RCC 7860 (cell line): ENCODE measurements around the gene PPM1N.

Source experiments
- DNase-seq: peaks from one replicate; pipeline ENCODE4 v3.0.0-alpha.2; 2015; ENCODE audit warnings: low spot score
- FAIRE-seq: peaks from 2 replicates; lab custom pipeline; 2012; peaks lifted over from hg19 to GRCh38; lab: Jason Lieb, UNC

PPM1N gene

DNA sequence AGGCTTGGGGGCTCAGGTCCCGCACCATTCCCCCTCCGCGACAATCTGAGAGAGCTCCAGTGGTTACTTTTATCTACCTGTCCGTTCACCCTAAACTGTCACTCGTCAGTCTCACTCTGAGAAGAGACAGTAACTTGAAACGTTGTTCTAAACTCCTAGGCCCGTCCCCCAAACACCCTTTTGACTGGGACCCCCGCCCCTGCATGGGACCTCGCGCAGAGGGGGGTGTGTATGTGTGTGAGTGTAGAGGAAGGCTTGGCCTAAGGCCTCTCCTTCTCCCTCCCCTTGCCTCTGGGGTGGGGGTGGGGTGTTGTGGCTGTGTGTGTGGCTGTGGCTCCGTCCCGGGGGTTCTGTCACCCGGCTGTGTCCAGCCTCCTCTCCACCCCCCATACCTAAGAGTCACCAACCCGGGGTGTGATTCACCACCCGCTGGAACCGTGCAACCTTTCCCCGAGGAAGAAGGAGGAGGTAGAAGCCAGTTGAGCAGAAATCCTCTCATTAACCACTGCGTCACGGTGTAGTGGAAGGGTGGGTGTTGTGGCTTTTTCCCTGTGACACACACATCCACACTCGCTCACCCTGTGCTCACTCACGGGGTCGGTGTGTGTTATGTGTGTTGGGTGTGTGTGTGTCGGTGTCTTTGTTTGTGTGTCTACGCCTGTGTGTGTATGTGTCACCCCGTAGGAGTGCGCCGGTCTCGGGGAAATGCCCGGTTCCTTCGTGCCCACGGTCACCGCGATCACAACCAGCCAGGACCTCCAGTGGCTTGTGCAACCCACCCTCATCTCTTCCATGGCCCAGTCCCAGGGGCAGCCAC lies 28.1 kb upstream of the PPM1N start:
- DNase-seq (peak; percentile 94), FAIRE-seq (peak; percentile 89)

DNA sequence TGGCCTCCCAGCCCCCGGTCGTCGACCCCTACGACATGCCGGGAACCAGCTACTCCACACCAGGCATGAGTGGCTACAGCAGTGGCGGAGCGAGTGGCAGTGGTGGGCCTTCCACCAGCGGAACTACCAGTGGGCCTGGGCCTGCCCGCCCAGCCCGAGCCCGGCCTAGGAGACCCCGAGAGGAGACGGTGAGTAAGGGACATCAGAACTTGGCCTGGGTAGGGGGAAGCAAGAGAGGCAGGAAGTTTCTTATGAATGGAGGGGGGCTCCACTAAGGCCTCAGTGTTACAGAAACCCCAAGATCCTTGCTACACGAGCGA lies 27.5 kb upstream of the PPM1N start:
- no peak for DNase-seq
- FAIRE-seq, result no peak

DNA sequence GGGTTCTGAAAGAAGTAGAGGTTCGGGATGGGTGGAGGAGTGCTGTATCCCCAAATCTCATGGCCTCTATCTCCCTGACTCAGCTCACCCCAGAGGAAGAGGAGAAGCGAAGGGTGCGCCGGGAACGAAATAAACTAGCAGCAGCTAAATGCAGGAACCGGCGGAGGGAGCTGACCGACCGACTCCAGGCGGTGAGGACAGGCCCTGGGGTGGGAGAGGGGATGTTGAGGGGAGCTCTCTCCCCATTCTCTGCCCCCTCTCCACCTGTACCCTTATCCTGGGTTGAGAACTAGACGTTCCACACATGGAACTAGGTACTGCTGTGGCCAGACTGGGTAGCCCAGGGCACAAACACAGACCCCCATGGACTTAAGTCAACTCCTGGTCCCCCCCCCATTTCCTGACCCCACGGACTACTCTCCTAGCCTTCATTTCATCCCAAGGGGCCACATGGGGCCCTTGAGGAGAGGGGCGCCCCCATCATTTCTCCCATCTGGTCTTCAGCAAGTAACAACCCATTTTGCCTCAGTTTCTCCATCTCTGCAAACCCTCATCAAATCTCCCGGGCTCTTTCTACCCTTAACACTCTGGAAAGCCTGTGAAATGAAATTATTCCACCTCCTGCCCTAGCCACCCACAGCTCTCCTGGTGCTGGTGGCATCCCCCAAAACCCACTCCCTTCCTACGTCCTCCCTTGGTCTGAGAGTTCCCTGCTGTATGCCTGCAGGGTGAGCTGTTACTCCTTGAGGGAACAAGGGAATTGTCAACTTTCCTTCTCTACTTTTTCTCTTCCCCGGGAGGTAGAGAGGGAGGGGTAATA lies 26.9 kb upstream of the PPM1N start:
- no peak for FAIRE-seq
- DNase-seq, result no peak

DNA sequence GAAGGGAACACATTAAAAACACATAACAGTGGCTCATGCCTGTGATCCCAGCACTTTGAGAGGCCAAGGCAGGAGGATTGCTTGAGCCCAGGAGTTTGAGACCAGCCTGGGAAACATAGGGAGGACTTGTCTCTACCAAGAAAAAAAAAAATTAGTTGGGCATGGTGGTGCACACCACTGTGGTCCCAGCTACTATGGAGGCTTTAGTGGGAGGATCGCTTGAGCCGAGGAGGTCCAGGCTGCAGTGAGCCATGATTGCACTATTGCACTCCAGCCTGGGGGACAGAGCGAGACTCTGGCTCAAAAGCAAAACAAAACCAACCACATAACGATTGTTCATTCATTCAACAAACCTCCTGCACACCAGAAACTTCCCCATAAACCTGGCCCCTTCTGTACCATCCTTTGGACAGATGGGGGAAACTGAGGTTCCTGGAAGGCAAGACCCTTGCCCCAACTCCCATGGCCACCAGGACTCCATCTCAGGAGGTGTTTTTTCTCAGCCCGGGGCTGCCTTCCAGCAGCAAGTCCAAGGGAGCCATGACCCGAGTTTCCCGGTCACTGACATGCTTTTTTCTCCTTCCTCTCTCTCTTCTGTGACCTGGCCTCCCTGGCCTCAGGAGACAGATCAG lies 26.2 kb upstream of the PPM1N start:
- FAIRE-seq, result no peak
- DNase-seq, result no peak

DNA sequence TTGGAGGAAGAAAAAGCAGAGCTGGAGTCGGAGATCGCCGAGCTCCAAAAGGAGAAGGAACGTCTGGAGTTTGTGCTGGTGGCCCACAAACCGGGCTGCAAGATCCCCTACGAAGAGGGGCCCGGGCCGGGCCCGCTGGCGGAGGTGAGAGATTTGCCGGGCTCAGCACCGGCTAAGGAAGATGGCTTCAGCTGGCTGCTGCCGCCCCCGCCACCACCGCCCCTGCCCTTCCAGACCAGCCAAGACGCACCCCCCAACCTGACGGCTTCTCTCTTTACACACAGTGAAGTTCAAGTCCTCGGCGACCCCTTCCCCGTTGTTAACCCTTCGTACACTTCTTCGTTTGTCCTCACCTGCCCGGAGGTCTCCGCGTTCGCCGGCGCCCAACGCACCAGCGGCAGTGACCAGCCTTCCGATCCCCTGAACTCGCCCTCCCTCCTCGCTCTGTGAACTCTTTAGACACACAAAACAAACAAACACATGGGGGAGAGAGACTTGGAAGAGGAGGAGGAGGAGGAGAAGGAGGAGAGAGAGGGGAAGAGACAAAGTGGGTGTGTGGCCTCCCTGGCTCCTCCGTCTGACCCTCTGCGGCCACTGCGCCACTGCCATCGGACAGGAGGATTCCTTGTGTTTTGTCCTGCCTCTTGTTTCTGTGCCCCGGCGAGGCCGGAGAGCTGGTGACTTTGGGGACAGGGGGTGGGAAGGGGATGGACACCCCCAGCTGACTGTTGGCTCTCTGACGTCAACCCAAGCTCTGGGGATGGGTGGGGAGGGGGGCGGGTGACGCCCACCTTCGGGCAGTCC lies 25.5 kb upstream of the PPM1N start:
- DNase-seq, result no peak
- no peak for FAIRE-seq

DNA sequence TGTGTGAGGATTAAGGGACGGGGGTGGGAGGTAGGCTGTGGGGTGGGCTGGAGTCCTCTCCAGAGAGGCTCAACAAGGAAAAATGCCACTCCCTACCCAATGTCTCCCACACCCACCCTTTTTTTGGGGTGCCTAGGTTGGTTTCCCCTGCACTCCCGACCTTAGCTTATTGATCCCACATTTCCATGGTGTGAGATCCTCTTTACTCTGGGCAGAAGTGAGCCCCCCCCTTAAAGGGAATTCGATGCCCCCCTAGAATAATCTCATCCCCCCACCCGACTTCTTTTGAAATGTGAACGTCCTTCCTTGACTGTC lies 24.9 kb upstream of the PPM1N start:
- FAIRE-seq, result no peak
- no peak for DNase-seq

DNA sequence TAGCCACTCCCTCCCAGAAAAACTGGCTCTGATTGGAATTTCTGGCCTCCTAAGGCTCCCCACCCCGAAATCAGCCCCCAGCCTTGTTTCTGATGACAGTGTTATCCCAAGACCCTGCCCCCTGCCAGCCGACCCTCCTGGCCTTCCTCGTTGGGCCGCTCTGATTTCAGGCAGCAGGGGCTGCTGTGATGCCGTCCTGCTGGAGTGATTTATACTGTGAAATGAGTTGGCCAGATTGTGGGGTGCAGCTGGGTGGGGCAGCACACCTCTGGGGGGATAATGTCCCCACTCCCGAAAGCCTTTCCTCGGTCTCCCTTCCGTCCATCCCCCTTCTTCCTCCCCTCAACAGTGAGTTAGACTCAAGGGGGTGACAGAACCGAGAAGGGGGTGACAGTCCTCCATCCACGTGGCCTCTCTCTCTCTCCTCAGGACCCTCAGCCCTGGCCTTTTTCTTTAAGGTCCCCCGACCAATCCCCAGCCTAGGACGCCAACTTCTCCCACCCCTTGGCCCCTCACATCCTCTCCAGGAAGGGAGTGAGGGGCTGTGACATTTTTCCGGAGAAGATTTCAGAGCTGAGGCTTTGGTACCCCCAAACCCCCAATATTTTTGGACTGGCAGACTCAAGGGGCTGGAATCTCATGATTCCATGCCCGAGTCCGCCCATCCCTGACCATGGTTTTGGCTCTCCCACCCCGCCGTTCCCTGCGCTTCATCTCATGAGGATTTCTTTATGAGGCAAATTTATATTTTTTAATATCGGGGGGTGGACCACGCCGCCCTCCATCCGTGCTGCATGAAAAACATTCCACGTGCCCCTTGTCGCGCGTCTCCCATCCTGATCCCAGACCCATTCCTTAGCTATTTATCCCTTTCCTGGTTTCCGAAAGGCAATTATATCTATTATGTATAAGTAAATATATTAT lies 24.3 kb upstream of the PPM1N start:
- DNase-seq (no peak), FAIRE-seq (no peak)

DNA sequence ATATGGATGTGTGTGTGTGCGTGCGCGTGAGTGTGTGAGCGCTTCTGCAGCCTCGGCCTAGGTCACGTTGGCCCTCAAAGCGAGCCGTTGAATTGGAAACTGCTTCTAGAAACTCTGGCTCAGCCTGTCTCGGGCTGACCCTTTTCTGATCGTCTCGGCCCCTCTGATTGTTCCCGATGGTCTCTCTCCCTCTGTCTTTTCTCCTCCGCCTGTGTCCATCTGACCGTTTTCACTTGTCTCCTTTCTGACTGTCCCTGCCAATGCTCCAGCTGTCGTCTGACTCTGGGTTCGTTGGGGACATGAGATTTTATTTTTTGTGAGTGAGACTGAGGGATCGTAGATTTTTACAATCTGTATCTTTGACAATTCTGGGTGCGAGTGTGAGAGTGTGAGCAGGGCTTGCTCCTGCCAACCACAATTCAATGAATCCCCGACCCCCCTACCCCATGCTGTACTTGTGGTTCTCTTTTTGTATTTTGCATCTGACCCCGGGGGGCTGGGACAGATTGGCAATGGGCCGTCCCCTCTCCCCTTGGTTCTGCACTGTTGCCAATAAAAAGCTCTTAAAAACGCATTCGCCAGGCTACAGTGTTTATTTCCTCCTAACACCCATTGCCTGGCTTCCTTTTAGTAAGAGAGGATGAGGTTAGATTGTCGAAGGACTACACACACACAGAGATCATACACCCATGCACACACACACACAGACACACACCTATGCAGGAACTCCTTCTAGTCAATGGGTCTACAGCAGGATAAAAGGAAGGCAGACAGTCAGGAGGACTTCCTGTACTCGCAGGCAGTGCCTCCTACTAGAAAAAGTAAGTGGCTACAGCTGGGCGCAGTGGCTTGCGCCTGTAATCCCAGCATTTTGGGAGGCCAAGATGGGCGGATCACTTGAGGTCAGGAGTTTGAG lies 23.4 kb upstream of the PPM1N start:
- FAIRE-seq, result no peak

DNA sequence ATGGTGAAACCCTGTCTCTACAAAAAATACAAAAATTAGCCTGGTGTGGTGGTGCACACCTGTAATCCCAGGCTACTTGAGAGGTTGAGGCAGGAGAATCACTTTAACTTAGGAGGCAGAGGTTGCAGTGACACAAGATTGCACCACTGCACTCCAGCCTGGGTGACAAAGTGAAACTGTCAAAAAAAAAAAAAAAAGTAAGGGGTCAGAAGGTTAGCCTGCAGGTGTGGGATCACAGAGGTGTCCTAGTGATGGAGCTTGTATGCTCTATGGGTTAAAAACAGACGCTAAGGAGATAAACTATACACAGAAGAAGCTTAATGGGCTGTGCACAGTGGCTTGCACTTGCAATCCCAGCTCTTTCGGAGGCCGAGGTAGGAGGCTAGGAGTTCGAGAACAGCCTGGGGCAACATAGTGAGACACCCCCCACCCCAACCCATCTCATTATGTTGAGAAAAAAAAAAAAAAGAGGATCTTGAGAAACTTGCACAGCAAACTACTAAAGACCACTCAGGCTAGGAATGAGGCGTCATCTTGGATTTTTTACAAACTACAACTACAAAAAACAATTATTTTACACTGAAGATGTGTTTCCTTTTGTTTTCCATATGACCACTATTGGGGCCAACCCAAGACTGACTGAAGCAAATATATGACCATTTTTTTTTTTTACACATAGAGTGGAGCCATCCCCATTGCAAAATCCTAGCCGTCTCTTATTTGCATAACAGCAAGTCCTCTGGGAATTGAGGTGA lies 22.5 kb upstream of the PPM1N start:
- no peak for FAIRE-seq
- no peak for DNase-seq

More for the DNA sequence above, 23.4 kb upstream of the PPM1N start:
- DNase-seq, result no peak

DNA sequence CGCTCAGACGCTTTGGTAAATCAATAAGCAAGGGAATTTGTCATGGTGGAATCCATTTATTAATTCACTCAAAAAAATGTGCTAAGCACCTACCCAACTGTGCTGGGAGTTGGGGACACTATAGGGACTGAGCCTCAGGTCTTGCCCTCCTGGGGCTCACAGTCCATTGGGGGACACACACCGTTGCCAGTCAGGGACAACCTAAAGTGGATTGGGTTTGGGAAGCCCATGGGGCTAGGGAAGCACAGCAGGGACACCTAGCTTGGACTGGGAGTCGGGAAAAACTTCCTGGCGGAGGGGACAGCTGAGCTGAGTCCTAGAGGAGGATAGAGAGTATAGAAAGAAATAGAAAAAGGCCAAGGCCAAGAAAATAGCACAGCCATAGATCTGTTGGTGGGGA lies 21.9 kb upstream of the PPM1N start:
- FAIRE-seq (no peak), DNase-seq (no peak)

DNA sequence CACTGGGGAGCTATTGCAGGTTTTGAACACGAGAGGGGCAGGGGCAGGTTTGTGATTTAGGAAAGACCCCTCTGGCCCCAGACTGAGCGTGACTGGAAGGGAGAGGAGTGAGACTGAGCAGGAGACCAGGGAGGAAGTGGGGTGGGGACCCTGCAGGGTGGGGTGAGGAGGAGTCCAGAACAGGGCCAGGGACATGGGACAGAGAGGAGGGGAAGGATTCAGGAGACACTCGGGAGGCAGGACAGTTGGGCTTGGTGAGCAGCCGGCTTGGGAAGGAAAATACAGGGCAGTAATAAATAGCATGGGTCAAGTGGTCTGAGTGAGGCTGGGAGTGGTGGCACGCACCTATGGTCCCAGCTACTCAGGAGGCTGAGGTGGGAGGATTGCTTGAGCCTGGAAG lies 21.1 kb upstream of the PPM1N start:
- FAIRE-seq, result no peak
- DNase-seq, result no peak

DNA sequence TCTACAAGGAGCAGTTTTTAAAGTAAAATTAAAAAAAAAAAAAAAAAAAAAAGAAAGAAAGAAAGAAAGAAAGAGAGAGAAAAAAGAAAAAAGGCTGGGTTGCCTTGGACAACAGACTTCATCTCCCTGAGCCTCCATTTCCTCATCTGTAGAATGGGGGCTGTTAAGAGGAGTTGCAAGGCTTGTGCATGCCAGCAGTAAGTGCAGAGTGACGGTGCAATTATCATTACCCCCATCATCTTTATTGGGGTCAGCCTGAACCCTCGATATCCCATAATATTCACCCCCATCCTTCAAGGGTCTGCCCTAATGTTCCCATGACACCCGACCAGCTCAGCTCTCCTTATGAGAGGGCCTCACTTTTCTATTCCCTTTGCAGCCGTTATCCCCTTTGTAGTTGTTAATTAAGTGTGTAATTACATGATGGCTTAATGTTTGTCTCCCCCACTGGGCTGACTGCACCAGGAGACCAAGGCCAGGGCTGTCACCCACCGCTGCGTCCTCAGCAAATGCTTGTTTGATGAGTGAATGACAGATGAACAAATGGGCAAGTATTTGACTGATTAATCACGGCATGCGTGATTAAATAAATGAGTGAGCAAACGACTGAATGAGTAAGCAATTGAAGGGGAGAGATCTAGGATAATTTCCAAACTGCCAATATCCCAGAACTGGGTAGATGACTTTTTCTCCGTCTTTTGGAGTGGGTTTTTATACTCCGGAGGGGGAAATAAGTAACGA lies 20.4 kb upstream of the PPM1N start:
- no peak for FAIRE-seq

DNA sequence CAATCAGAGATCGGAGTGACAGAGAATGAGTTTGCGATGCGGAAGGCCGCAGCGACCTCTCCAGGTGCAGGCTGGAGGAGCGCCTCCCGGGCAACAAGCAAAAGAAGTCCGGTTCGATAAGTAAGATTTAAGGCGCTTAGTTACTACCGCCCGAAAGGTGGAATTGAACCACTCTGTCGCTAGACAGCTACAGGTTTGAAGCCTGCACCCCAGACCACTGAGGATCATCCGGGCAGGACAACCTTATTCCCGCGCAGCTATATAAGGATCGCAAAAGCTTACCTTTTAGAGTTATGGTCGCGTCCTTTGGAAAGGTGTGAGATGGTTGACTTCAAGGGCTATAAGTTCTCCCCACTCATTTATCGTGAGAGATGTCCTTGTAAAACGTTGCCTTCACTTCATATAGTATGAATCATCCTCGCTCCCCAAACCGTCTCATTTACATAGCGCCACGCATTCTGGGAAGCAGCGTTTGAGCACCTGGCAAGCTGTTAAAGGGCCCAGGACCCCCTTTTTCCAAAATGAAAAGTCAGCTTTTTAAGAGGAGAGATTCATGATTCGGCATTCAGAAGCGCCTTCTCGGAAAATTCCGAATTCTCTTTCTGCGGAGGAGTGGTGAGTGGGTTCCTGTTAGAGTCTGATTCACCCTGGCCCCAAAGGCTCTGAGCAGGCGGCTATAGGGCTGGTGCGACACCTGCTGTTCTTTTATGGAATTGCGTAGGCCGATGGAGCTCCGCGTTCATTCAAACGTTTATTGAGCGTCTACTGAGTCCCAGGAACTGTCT lies 19.6 kb upstream of the PPM1N start:
- peak; percentile 90 for DNase-seq
- peak; percentile 71 for FAIRE-seq

More for the DNA sequence above, 20.4 kb upstream of the PPM1N start:
- no peak for DNase-seq

DNA sequence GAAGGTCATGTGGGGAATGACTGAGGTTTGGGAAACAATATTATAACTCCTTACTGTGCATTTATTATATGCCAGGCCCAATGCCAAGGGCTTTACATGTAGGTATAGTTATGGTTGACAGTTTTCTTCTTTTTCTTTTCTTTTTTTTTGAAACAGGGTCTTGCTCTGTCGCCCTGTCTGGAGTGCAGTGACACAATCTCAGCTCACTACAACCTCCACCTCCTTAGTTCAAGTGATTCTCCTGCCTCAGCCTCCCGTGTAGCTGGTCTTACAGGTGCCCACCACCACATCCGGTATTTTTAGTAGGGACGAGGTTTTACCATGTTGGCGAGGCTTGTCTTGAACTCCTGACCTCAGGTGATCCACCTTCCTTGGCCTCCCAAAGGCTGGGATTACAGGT lies 15.2 kb upstream of the PPM1N start:
- FAIRE-seq (no peak), DNase-seq (no peak)

DNA sequence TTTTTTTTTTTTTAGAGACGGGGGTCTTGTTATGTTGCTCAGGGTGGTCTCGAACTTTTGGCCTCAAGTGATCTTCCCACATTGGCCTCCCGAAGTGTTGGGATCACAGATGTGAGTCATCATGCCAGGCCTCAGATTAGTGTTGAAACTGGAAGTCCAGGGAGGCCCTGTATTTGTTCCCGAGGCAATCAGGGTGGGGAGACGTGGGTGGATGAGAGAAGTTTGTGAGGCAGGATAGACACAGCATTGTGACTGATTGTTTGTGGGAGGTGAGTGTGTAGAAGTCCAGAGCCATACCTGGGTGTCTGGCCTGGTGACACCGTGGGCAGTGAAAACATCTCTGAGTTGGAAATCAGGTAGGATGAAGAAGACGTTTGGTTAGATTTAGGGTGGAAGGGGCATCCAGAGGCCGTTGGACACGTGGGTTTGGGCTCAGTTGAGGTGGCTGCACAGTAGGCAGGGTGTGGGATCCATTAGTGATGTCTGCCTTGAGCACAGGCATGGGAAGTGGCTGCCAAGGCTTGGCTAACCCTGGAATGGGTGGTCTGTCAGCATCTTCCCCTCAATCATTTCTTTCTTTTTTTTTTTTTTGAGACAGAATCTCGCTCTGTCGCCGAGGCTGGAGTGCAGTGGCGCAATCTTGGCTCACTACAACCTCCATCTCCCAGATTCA lies 13.8 kb upstream of the PPM1N start:
- DNase-seq (no peak), FAIRE-seq (no peak)

DNA sequence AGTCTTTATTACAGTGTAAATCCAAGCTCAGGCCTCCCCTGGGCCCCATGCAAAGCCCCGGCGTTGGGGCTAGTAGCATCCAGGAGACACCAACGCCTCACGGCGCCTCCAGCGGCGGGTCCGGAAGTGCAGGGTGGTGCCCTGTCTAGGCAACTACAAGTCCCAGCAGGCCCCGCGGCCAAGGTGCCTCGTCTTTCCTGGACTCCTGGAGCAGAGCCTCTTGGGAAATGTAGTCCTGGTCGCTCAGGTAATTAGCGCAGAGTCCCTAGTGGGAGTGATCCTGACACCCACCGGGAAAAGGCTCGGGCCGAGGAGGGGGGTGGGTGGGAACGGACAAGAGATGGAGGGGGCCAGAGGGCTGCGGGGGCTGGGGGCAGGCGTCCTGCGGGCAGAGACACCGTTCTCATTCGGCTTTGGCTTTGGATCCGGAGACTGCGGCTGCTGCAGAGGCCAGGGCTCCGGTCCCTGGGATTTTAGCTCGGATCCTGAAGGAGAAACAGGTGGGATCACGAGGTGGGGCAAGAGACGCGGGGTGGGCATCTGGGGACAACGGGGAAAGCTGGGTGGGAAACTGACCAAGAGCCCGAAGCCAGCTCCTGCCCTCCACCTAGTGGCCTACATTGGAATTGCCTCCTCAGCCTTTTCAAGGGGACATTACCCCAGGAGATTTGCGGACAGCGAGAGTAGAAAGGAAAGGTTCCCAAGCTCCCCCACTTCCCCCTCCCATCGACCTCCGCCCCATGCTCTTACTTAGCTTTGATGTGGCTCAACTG lies 12.8 kb upstream of the PPM1N start:
- DNase-seq, result peak; percentile 81
- peak; percentile 7 for FAIRE-seq
